Skin epidermis (tissue), 12 donors: ENCODE measurements around the gene ADGRA3.
"Not testable (repeated sequence)": the region's sequence is repeated elsewhere in the genome, so short reads cannot be mapped to it uniquely, and the experiment has no call there.

ENCODE experiments used
- H3K27ac ChIP-seq, 21 experiments: fragments of 200-600 bp; sonication (generic) in 11 of 21; one replicate each; pipeline ENCODE4 v1.5.0; 2020; ENCODE audit warnings: mild to moderate bottlenecking in 3 of 21, inconsistent platforms in 2 of 21, moderate library complexity in 2 of 21
- H3K4me3 ChIP-seq, 7 experiments: fragments of 200-600 bp; sonication (generic) in 2 of 7; one replicate each; pipeline ENCODE4 v1.5.0; 2020; ENCODE audit warnings: inconsistent platforms in 2 of 7, mild to moderate bottlenecking in 2 of 7, moderate library complexity in 1 of 7

ADGRA3 gene

GRCh38 chr4:22483551-22483981 lies 32.3 kb downstream of the ADGRA3 start:
- no peak overlapping the region for H3K27ac ChIP-seq

GRCh38 chr4:22482250-22483127 lies 33.4 kb downstream of the ADGRA3 start:
- H3K27ac ChIP-seq = no peak overlapping the region
- no peak overlapping the region for H3K4me3 ChIP-seq

More at GRCh38 chr4:22483551-22483981, 32.3 kb downstream of the ADGRA3 start:
- no peak overlapping the region for H3K4me3 ChIP-seq

DNA sequence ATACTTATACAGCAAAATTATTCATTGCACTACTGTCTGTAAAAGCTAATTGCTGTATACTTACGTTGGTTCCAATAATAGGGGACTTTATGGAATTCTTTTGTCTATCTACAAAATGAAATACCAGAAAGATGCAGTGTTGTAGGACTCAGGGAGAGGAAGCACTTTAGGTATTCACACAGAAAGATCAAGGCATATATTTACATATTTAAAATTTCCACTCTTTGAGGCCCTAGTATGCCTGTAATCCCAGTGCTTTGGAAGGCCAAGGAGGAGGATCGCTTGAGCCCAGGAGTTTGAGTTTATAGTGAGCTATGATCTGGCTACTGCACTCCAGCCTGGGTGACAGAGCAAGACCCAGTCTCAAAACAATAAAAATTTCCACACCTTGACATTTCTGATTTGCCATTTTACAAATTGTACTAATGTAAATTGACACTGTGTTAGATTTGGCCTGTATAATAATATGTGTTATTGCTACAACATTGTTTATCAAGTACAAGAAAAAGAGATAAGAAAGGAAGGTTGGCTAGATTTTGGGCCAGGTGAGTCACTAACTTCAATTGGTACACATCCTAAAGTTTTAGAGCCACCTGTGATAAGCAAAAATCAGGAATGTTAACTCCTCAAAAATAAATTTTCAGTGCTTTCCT lies 35.1 kb downstream of the ADGRA3 start:
- no peak overlapping the region for H3K4me3 ChIP-seq
- H3K27ac ChIP-seq = no peak overlapping the region

DNA sequence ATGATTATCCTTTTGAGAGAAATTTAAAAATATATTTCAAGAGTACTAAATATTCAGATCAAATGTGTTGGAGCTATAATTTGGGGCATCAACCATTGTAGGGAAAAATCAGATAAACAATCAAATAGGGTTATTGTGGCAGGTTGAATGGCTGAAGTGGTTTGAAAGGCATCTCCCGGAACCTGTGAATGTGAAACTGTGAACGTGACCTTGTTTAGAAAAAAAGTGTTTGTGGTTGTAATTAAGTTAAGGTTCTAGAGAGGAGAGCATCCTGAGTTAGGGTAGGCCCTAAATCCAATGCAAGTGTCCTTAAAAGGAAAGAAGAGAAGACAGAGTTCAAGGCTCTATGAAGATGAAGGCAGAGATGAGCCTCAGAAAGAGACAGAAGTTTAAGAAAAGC lies 37.4 kb downstream of the ADGRA3 start:
- H3K27ac ChIP-seq = no peak overlapping the region
- H3K4me3 ChIP-seq = no peak overlapping the region

DNA sequence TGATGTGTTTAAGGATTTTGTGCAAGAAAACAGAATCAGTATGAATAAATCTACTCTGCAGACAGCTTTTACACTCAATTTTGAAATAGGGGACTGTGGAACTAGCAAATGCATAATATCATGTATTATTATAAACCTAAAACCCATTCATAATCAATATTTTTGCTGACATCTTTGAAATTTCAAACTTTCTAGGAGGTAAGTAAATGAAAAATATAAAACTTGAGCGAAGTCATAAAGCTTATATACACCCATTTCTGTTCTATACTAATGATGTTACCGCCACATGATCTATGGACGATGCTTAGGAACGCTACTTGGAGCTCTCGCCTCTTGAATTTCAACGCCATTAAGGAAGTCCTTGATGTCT lies 38.1 kb downstream of the ADGRA3 start:
- Histone ChIP-seq H3K27ac (no peak overlapping the region), H3K4me3 (no peak overlapping the region)

DNA sequence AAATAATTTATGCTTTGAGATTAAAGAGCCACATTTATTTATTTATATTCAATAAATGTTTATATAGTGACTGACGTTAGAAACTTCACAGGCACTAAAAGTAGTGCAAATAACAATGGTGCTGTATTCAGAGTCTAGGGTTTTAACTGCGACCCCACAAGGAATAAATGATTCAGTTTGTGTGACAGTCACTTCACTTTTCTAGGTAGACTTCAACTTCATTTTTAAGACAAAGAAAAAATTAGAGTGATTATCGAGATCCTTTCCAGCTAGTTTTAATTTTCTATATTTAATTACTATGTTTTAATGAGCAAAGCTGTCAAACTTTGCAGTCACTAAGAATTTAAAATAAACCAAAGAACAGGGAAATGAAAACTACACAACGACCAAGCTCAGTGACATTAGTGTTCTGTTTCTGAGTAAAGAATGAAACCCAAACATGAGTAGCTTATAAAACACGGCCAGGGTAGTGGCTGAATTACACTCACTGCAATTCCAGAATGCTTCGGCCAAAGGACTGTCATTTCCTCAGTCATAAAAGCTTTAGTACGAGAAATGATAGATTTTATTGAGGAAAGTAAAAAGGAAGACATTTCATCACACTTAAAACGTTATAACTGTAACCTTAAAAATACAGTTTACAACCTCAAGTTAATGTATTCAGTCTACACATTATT lies 38.6 kb downstream of the ADGRA3 start:
- Histone ChIP-seq H3K4me3 (no peak overlapping the region), H3K27ac (no peak overlapping the region)

GRCh38 chr4:22476011-22476410 lies 39.9 kb downstream of the ADGRA3 start:
- no peak overlapping the region for H3K27ac ChIP-seq

GRCh38 chr4:22475311-22475646 lies 40.6 kb downstream of the ADGRA3 start:
- H3K4me3 ChIP-seq, H3K27ac ChIP-seq: not testable (repeated sequence)

More at GRCh38 chr4:22476011-22476410, 39.9 kb downstream of the ADGRA3 start:
- H3K4me3 ChIP-seq = no peak overlapping the region

DNA sequence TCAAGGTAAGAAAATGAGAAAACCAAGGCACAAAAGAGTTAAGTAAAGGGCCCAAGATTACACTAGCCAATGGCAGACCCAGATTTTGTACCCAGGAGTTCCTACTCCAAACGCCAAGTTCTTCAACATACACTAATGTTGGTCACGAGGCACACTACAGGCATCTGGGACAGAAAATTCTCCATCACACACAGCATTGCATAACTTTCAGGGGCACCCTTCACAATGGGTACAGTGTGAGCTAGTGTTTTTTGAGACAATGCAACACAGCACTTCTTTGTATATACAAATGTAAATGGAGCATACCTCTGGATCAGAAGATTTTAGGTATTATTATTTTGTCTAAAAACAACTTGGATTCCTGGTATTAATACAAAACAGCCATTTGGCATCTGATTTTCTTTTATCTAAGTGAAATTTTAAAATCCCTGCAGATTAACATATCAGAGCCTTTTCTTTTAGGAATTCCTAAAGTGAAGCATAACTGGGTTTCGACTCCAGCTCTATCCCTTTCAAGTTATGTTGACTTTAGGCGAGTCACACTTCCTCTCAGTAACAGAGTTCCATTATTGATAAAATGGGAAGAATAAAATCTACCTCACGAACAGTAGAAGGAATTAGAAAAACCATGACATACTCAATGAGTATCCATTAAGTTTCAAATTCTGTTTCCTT lies 41.1 kb downstream of the ADGRA3 start:
- Histone ChIP-seq H3K4me3 (no peak overlapping the region), H3K27ac (no peak overlapping the region)

DNA sequence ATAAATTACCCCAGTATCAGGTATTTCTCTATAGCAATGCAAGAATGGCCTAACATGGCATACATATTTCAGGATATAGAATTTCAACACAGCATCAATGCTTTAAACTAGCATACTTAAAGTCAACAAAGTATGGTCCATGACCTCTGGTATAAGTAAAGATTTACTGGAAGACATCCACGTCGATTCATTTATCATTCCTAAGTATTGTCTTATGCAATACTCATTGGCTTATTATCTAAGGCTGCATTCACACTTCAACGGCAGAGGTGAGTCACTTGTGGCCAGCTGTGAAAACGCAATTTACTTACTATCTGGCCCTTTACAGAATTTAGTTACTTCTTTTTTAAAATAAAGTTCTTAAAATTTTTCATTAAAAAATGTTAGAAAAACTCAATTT lies 42.6 kb downstream of the ADGRA3 start:
- Histone ChIP-seq H3K4me3 (no peak overlapping the region), H3K27ac (no peak overlapping the region)

DNA sequence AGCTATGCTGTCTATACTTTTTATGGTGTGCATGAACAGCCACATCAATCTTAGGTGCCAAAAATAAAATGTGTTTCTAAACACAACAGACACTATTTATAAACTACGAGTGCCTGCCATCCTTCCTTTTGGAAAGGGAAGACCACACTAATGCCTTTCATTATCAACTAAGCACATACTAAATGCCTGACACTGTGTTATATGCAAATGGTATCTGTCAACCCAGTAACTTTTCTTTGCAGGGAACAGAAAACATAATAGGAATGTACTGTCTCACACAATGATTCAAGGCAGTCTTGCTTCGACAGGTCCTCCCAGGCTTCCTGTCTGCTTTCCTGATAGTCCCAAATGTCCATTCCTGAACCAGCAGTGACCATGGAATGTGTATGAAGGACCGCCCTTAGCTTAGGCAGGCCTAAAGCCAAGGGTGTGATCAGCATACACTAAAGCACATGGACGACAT lies 43.8 kb downstream of the ADGRA3 start:
- H3K27ac ChIP-seq = no peak overlapping the region
- no peak overlapping the region for H3K4me3 ChIP-seq

DNA sequence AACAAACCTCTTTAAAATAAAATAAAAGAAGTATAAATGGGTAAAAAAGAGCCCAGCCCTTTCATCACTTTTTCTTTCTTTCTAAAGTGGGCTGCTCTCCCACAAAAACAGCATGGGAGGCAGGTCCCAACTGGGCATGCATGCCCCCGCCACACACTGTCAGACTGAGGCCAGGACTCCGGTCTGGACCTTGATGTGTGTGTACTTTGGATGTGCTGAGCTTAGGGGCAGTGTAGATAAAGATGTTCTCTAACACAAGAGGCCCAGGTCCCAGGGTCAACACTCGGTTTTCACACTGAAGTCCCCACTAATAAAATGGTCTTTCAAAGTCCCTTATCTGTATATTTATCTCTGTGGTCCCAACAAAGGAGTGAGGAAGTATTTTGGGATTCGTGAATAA lies 44.4 kb downstream of the ADGRA3 start:
- Histone ChIP-seq H3K4me3 (no peak overlapping the region), H3K27ac (no peak overlapping the region)

DNA sequence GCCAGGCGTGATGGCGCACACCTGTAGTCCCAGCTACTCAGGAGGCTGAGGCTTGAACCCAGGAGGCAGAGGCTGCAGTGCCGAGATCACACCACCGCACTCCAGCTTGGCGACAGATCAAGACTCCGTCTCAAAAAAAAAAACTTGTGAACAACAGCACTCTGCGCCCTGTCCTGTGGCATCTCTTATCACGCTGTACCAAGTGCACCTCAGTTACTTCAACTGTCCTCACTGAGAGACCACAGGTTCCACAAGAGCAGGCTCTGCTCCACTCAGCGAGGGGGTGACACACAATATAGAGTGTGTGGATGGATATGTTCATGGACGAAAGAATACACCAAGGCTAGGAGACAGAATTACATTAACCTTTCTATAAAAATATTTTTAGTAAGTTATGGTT lies 49.3 kb downstream of the ADGRA3 start:
- no peak overlapping the region for H3K27ac ChIP-seq
- H3K4me3 ChIP-seq = no peak overlapping the region

GRCh38 chr4:22465996-22466395 lies 49.9 kb downstream of the ADGRA3 start:
- H3K27ac ChIP-seq = no peak overlapping the region
- H3K4me3 ChIP-seq = no peak overlapping the region

- Histone ChIP-seq H3K27ac (no peak overlapping the region), H3K4me3 (no peak overlapping the region)
These were observed 50.5 kb downstream of the ADGRA3 start for GRCh38 chr4:22465349-22465748.

DNA sequence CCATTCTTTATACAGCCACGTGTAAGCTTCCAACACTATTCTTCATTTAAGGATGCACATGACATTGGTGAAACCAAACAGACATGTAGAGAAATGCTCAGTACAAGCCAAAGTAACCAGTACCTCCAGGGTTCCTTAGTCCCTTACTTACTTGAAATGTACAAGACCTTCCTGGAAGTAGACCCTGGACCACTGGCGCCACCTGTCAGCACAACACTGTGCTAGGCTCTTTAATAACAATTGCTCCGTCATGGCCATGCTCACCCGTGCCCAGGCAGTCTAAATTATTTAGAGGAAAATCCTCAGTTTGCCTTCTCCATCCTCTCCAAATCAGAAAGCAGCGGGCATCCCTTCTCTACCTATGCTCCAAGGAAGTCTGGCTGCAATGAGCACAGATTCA lies 52.7 kb downstream of the ADGRA3 start:
- H3K27ac ChIP-seq = no peak overlapping the region

DNA sequence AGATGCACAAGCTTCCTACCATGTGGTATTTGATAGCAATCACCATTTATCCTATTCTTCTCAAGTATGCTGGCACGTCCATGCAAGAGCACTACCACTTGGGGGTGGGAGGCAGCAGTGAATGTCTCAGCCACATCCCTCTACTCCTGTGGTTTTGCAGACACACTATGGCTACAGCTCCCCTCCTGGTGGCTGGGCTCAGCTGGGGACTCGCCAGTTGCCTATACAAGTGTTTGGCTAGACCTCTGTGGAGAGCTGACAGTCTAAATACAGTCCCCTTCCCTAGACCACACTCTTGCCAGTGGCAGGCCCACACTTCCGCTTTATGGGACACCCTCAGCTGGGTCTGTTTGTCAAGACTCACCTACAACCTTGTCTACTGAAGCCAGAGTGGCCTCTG lies 53.2 kb downstream of the ADGRA3 start:
- Histone ChIP-seq H3K4me3 (no peak overlapping the region), H3K27ac (no peak overlapping the region)

More for the DNA sequence above, 52.7 kb downstream of the ADGRA3 start:
- no peak overlapping the region for H3K4me3 ChIP-seq

GRCh38 chr4:22460266-22460665 lies 55.6 kb downstream of the ADGRA3 start:
- Histone ChIP-seq H3K4me3 (no peak overlapping the region), H3K27ac (no peak overlapping the region)

DNA sequence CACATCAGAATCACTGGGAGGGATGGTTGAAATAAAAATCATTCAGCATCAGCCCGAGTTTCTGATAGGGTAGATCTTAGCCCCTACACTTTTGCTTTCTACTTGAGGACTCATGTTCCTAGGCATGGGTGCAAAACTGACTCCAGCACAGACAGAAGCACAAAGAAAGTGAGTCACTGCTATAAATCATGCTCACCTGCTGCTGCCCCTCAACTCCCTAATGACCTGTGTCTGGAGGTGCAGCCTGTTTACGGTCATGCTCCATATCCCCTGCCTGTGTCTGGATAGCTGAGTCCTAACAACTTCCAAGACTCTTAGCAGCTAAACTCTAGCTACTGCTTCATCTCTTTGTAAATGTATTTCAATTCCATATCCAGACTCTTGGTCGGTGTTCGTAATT lies 57.8 kb downstream of the ADGRA3 start:
- H3K27ac ChIP-seq = no peak overlapping the region
- no peak overlapping the region for H3K4me3 ChIP-seq

DNA sequence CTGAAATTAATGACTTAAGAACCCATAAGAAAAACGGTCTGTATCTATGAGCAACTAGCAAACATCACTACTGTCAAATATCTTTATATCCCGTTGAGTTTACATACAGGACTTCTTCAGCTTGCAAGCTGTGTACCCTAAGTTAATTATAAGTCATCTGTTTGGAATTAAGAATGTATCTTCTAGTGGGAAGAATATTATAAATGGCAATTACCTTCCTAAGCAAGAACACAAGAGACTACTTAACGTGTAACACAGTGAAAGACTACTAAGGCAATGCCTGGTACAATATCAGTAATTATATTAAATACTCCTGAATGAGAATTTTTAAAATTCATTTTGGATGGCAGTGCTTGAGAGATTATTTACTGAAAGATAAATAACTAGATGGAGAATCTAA lies 58.5 kb downstream of the ADGRA3 start:
- Histone ChIP-seq H3K4me3 (no peak overlapping the region), H3K27ac (no peak overlapping the region)
